ENCODE measurements around the gene NCAPG2. TPM values are rescaled to one million over a fixed set of nuclear protein-coding genes. Genes with fewer than 3 reads are reported as not detected.

NCAPG2 gene
- total RNA-seq, 4 donors from 2014 or later = 3.4 to 9.0 (median 4.3) TPM

DNA sequence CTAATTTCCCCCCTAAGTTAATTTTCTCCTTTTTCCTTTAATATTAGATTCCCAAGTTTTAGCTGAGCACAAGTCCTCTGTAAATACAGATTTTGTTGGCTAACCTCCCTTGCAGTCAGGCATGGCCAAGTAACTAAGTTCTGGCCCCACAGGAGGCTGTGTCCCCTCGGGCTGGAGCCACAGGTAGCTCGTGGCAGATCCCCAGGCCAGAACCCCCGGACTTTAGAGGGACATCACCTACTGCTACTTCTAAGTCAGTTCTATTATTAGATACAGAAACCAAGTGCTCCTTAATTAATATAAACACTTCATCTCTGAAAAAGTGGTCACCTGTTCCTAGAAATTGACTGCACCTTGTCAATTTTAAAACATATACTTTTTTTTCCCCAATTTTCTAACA, 46.1 kb upstream of the NCAPG2 start:
- intact Hi-C loops (cut with DNase I; ENCODE audit: low total_unique reads) = no loop called here
- in situ Hi-C loops (cut with MboI; ENCODE audit: low pct_ligation_motif_present in 1 of 4, low pct_unique_long_range_greater_than_20kb in 1 of 4, low sequenced_read_pairs in 3 of 4) = no loop called here
- H3K27me3 ChIP-seq = no peaks in the 10 kb centered on the region
- H3K9me3 ChIP-seq = no peaks in the 10 kb centered on the region
- no peak for DNase-seq
- H3K27ac ChIP-seq = no peak overlapping the region
- no peak for TF ChIP-seq CTCF (IDR thresholded peaks at IDR 0.05)
- no peak for TF ChIP-seq POLR2A (IDR thresholded peaks at IDR 0.05)
- TF ChIP-seq POLR2AphosphoS5 (IDR thresholded peaks at IDR 0.05) = no peak
- TF ChIP-seq EP300 (IDR thresholded peaks at IDR 0.05; ENCODE audit: low read depth) = no peak
- peaks cover 0 to 45% (median 18%) of the 10 kb centered on the region in 4 donors for H3K36me3 ChIP-seq
- no peaks in the 10 kb centered on the region for H3K4me1 ChIP-seq
- no peak overlapping the region for H3K4me3 ChIP-seq
- WGBS, 2 donors (ENCODE audit: low coverage in 1 of 2) = 65 to 90% methylated on average over 3 of the region's 3 CpGs

DNA sequence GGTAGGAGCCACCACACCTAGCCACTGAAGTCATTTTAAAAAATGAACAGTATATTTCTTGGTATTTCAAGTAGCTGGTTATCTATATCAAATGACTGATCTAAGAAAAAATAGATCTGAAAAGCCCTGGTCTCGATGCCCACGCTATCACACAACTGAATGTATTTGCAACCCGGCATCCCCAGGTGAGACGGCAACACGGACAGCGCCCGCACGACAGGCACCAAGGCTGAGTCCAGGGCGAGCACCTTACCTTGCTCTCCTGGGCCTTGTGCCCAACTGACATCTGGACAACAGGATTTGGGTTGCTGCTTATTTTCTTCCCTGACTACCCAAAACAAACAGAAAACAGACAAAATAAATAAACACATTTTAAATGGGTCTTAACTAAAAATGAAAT, 44.8 kb upstream of the NCAPG2 start:
- Histone ChIP-seq H3K4me1 (no peaks in the 10 kb centered on the region), H3K27ac (no peak overlapping the region), H3K4me3 (no peak overlapping the region), H3K36me3 (peaks cover 0 to 44% (median 16%) of the 10 kb centered on the region in 4 donors), H3K9me3 (no peaks in the 10 kb centered on the region), H3K27me3 (no peaks in the 10 kb centered on the region)
- no peak for TF ChIP-seq EP300 (IDR thresholded peaks at IDR 0.05; ENCODE audit: low read depth)
- TF ChIP-seq POLR2A (IDR thresholded peaks at IDR 0.05) = no peak
- TF ChIP-seq CTCF (IDR thresholded peaks at IDR 0.05) = no peak
- TF ChIP-seq POLR2AphosphoS5 (IDR thresholded peaks at IDR 0.05) = no peak
- no peak for DNase-seq
- in situ Hi-C loops (cut with MboI; ENCODE audit: low pct_ligation_motif_present in 1 of 4, low pct_unique_long_range_greater_than_20kb in 1 of 4, low sequenced_read_pairs in 3 of 4) = no loop called here
- WGBS, 2 donors (ENCODE audit: low coverage in 1 of 2) = 90 to 95% methylated on average over 3 to 9 of the region's 9 CpGs
- intact Hi-C loops (cut with DNase I; ENCODE audit: low total_unique reads) = no loop called here

GRCh38 chr7:158748335-158748734, 43.7 kb upstream of the NCAPG2 start:
- no peak for TF ChIP-seq EP300 (IDR thresholded peaks at IDR 0.05; ENCODE audit: low read depth)
- TF ChIP-seq POLR2A (IDR thresholded peaks at IDR 0.05) = no peak
- no peak for TF ChIP-seq POLR2AphosphoS5 (IDR thresholded peaks at IDR 0.05)
- TF ChIP-seq CTCF (IDR thresholded peaks at IDR 0.05) = no peak
- Histone ChIP-seq H3K4me3 (no peak overlapping the region), H3K4me1 (no peaks in the 10 kb centered on the region), H3K27ac (no peak overlapping the region), H3K27me3 (no peaks in the 10 kb centered on the region), H3K36me3 (peaks cover 0 to 38% (median 14%) of the 10 kb centered on the region in 4 donors), H3K9me3 (no peaks in the 10 kb centered on the region)
- in situ Hi-C loops (cut with MboI; ENCODE audit: low pct_ligation_motif_present in 1 of 4, low pct_unique_long_range_greater_than_20kb in 1 of 4, low sequenced_read_pairs in 3 of 4) = no loop called here
- intact Hi-C loops (cut with DNase I; ENCODE audit: low total_unique reads) = no loop called here
- DNase-seq = no peak
- WGBS, 2 donors (ENCODE audit: low coverage in 1 of 2) = 87 to 89% methylated on average over 6 to 10 of the region's 10 CpGs

DNA sequence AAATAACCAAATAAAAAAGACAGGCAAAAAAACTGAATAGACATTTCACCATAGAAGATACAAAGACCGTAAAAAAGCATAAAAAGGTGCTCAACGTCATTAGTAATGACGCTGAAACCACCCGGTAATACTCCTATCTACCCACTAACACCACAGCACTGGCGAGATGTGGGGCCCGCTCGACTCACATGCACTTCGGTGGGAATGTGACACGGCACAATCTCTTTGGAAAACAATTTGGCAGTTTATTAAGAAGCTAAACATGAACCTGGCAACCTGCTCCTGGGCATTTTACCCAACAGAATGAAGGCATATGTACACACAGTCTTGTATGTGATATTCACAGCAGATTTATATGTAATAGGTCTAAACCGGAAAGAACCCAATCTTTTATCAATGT, 42.8 kb upstream of the NCAPG2 start:
- in situ Hi-C loops (cut with MboI; ENCODE audit: low pct_ligation_motif_present in 1 of 4, low pct_unique_long_range_greater_than_20kb in 1 of 4, low sequenced_read_pairs in 3 of 4) = no loop called here
- no peaks in the 10 kb centered on the region for H3K4me1 ChIP-seq
- no peak overlapping the region for H3K27ac ChIP-seq
- no peaks in the 10 kb centered on the region for H3K27me3 ChIP-seq
- intact Hi-C loops (cut with DNase I; ENCODE audit: low total_unique reads) = no loop called here
- peaks cover 0 to 44% (median 15%) of the 10 kb centered on the region in 4 donors for H3K36me3 ChIP-seq
- 94 to 96% methylated on average over 4 to 10 of the region's 10 CpGs for WGBS, 2 donors (ENCODE audit: low coverage in 1 of 2)
- no peaks in the 10 kb centered on the region for H3K9me3 ChIP-seq
- no peak for DNase-seq
- no peak overlapping the region for H3K4me3 ChIP-seq
- TF ChIP-seq CTCF (IDR thresholded peaks at IDR 0.05) (no peak), EP300 (IDR thresholded peaks at IDR 0.05; ENCODE audit: low read depth) (no peak), POLR2A (IDR thresholded peaks at IDR 0.05) (no peak), POLR2AphosphoS5 (IDR thresholded peaks at IDR 0.05) (no peak)

Measured in transverse colon (tissue), 4 donors.